Stimulated activated CD8-positive, alpha-beta memory T cell treated with anti-CD3 and anti-CD28 coated beads, Interleukin-15, amount 100 ng/mL, for 1 hour (primary cell): ENCODE results near the gene CCDC43.
"Not testable (repeated sequence)": the region's sequence is repeated elsewhere in the genome, so short reads cannot be mapped to it uniquely, and the experiment has no call there.

ENCODE experiments used
- DNase-seq: peaks from one replicate; pipeline ENCODE4 v3.0.0-alpha.2; 2020; ENCODE audit warnings: low read depth

Gene CCDC43

DNA sequence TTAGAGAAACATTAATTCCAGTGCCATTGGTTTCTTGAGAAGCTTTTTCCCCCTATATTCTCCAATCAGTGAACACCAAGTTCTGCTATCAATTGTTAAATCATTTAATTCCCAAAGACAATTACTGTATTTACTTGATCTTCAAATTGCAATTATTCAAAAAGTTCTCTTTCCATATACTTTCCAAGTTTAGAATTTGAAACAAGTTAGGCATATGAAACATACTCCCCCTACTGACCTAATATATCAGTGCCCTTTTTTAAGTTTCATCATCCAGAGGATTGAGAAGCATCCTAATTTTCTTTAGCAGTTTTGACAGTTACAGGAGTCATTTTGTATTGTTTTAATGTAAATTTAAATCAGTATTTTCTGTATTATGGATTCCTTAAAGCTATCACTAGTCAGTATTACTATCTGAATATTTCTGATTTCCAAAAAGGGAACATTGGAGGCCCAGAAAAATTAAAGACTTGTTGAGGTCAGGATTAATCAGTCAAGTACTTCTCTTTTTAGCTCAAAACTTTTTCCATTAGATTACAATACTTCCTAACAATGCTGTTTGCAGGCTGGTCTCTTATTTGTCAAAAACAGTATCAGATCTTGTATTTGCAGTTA is 17.0 kb downstream of the CCDC43 start:
- DNase-seq, result no peak

DNA sequence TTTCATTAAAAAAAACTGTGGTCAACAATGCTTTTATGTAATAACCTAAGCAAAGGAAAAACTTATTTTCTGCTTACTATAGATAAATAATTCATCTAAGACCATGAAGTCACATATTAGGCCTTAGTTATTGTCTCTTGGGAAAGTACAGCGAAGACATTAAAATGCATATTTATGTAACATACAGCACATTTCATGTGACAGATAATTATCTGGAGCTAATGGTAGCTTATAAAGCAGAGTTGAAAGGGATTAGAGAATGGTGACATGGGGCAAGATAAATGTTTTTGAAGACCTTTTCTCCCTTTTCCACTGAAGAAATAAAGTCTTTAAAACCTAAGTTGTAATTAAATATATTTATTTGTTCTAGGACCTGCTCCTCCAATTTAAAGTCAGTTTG is 23.6 kb downstream of the CCDC43 start:
- DNase-seq, result no peak

GRCh38 chr17:44664867-44665266 is 24.7 kb downstream of the CCDC43 start:
- no peak for DNase-seq

DNA sequence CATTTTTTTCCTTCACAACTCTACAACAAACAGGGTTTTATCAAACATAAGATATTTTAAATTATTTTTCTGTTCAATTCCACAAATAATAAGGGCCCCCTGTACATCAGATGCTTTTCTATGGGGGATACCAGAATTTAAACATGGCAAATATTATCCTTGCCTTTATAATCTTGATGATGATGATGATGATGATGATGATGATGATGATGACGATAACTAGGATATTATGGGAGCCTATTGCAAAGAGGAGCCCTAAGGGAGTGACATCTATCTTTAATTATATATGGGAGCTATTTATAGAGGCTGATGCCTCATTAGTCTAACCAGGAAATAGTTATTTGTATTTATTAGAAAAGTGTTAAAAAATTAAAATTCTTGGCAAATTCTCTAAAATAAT is 26.5 kb downstream of the CCDC43 start:
- DNase-seq, result no peak

GRCh38 chr17:44661835-44662234 is 27.7 kb downstream of the CCDC43 start:
- no peak for DNase-seq

- no peak for DNase-seq
Measured at GRCh38 chr17:44655983-44656710, 33.4 kb downstream of the CCDC43 start, which contains the start of gene MEIOC. Gene MEIOC, plus strand, starts transcription at chr17:44656468. Its CDS starts 146 bp downstream, at chr17:44656614.

DNA sequence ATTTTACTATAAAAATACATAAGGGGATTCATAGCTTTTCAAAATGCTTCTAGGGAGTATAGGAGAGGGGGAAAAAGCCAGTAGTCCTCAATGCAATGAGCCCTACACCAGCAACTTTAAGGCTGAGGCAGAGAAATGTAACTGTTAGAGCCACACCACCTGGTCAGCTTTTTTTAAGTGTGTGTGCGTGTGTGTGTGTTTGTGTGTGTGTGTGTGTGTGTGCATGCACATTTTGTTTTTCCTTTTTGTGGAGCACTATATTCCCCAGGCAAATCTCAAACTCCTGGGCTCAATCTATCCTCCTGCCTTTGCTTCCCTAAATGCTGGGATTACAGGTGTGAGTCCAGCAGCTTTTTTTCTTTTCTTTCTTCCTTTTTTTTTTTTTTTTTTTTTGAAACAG is 35.6 kb downstream of the CCDC43 start:
- DNase-seq, result no peak

DNA sequence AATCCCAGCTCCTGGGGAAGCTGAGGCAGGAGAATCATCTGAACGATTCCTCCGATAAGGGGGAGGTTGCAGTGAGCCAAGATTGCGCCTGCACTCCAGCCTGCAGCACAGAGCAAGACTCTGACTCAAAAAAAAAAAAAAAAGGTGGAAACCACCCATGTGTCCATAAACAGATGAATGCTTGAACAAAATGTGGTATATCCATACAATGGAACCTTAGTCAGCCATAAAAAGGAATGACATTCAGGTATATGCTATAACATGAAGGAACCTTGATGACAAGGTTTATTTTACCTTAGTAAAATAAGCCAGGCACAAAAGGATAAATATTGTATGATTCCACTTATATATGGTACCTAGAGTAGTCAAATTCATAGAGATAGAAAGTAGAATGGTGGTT is 36.2 kb downstream of the CCDC43 start:
- no peak for DNase-seq

DNA sequence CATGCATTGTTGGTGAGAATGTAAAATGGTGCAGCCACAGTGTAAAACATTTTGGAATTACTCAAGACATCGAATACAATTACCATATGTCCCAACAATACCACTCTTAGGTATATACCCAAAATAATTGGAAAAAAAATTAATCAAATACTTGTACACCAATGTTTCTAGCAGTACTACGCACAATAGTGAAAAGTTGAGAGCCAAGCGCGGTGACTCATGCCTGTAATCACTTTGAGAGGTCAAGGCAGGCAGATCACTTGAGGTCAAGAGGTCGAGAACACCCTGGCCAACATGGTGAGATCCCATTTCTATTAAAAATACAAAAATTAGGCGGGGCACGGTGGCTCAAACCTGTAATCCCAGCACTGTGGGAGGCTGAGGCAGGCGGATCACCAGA is 36.8 kb downstream of the CCDC43 start:
- DNase-seq, result no peak

GRCh38 chr17:44651228-44651627 is 38.3 kb downstream of the CCDC43 start:
- no peak for DNase-seq

DNA sequence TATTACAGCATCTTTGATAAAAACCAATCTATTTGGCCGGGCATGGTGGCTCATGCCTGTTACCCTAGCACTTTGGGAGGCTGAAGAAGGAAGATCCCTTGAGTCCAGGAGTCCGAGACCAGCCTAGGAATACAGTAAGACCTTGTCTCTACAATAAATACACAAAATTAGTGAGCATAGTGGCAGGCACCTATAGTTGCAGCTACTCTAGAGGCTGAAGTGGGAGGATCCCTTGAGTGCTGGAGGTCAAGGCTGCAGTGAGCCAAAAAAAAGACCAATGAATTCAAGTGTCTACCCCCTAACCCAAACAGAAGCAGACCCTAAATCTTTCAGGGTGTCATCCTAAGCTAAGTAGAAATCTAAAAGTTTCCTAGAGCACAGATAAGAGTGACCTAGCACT is 40.6 kb downstream of the CCDC43 start:
- DNase-seq, result no peak

DNA sequence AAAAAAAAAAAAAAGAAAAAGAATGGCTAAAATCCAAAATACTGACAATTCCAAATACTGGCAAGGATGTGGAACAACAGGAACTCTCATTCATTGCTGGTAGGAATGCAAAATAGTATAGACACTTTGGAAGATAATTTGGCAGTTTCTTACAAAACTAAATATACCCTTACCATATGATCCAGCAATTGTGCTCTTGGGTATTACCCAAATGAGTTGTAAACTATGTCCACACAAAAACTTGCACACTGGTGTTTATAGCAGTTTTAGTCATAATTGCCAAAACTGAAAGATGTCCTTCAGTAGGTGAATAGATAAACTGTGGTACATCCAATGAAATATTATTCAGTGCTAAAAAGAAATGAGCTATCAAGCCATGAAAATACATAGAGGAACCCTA is 41.8 kb downstream of the CCDC43 start:
- no peak for DNase-seq

DNA sequence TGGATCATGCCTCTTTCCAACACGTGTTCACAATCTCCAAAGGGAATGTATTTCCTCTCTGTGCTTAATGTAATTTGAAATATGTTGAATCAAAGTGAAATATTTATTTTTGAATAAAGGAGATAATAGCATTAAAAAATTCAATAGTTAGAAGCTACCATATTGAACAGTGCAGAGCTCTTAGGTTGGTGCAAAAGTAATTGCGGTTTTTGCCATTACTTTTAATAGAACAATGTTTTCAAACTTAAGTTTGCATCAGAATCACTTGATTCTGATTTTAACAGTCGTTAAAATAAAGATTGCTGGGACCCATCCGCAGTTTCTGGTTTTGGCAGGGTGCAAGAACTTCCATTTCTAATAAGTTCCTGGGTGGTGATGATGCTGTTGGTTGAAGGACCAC is 43.3 kb downstream of the CCDC43 start:
- DNase-seq, result no peak

DNA sequence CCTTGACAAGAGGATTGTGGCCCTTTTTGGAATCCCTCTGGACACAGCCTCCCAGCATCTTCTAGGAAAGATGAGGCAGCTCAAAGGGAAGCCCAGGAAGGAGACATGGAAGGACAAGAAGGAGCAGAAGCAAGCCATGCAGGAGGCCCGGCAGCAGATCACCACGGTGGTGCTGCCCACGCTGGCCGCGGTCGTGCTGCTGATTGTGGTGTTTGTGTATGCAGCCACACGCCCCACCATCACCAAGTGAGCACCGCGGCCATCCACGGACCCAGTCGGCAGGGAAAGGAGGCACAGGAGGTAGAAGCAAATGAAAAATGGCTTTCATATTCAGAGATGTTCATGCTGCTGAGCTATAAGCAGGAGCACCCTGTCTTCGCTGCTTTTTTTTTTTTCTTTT is 44.2 kb downstream of the CCDC43 start:
- DNase-seq, result no peak

- no peak for DNase-seq
Measured at GRCh38 chr17:44642834-44643233, 46.7 kb downstream of the CCDC43 start.

GRCh38 chr17:44637066-44637465 is 52.5 kb downstream of the CCDC43 start:
- DNase-seq, result no peak

DNA sequence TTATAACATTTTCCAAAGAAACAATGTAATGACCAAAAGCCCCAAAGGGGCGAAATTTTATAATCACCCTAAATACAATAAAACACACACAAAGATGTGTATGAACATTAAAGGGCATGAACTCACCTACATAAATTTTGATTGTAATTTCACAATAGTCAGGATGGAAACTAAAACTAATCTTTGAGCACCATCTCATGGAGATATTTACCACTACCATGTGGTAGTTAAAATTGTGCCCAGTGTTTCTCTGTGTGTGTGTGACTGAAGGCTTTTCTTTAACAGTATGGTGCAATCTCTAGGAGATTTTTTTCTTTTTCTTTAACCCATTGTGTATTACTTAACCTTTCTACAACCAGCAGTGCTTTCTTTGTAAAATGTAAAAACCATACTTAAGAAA is 53.0 kb downstream of the CCDC43 start:
- no peak for DNase-seq

DNA sequence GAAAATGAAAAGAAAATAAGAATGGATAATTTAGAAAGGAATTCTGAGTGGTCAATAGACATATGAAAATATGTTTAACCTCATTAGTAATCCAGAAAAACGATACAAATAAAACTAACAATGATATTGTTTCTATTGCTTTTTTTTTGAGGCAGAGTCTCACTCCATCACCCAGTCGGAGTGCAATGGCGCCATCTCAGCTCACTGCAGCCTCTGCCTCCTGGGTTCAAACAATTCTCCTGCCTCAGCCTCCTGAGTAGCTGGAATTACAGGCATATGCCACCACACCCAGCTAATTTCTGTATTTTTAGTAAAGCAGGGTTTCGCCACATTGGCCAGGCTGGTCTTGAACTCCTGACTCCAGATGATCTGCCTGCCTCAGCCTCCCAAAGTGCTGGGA is 55.2 kb downstream of the CCDC43 start:
- not testable (repeated sequence) for DNase-seq

- DNase-seq, result no peak
Measured at GRCh38 chr17:44633998-44634397, 55.6 kb downstream of the CCDC43 start.

GRCh38 chr17:44630703-44631102 is 58.9 kb downstream of the CCDC43 start:
- DNase-seq, result no peak

DNA sequence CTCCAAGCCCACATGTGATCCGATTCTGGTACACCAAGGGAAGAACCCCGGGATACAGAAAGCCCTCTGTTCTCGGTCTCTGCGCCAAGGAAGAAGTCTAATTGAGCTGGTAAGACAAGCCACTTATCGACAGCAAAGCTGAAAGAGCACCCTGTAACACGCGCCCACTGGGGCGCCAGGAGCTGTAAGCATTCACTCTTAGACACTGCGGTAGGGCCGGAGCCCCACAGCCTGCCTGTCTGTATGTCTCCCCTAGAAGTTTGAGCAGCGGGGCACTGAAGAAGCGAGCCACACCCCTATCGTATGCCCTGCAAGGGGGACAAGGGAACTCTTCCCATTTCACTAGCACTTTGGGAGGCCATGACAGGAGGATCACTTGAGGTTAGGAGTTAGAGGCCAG is 60.3 kb downstream of the CCDC43 start:
- DNase-seq, result no peak

- no peak for DNase-seq
Measured at GRCh38 chr17:44628243-44629188, 61.1 kb downstream of the CCDC43 start.
